BJ (cell line): Measurements from ENCODE around the gene SREK1. TPM values are rescaled to one million over a fixed set of nuclear protein-coding genes. Genes with fewer than 3 reads are reported as not detected.

ENCODE experiments used
- CTCF ChIA-PET: fragments of 350-600 bp; formaldehyde crosslinking; extraction: SDS; loops from one replicate; lab custom pipeline; 2021; ENCODE audit warnings: antibody characterized with exemption, inconsistent platforms; lab: Yijun Ruan, JAX
- POLR2A ChIA-PET: fragments of 300-600 bp; sonication (Branson Sonifier 250); formaldehyde crosslinking; extraction: SDS; loops from one replicate; lab custom pipeline; 2021; ENCODE audit warnings: antibody characterized with exemption; lab: Charles Lee
- DNase-seq: peaks from one replicate; pipeline ENCODE4 v3.0.0-alpha.2; 2011; ENCODE audit warnings: low read depth
- H3K27me3 ChIP-seq: 2 replicates; pipeline ENCODE4 v1.6.0; 2011; ENCODE audit warnings: low read length; ENCODE audit not compliant: control insufficient read depth, insufficient read depth
- H3K36me3 ChIP-seq: 2 replicates; pipeline ENCODE4 v1.5.1; 2011; ENCODE audit warnings: low read length; ENCODE audit not compliant: control insufficient read depth, insufficient read depth
- H3K4me3 ChIP-seq: 2 replicates; pipeline ENCODE4 v1.5.1; 2011; ENCODE audit warnings: low read depth, mild to moderate bottlenecking, control low read depth, low read length
- CTCF ChIP-seq: IDR thresholded peaks from 2 replicates; pipeline ENCODE4 v1.5.1; 2011; ENCODE audit warnings: low read depth, mild to moderate bottlenecking, control low read depth, inconsistent platforms, low read length, moderate library complexity; ENCODE audit not compliant: insufficient read depth
- polyA plus RNA-seq: library from polyadenylated mRNA; depleted of rRNA; stranded (reverse); fragments of >200 nt; gene quantifications from 2 replicates; pipeline ENCODE4 v1.2.3, GENCODE V29; 2011

SREK1 gene
- polyA plus RNA-seq, 1 experiment, result 34.1 TPM

- no peak for DNase-seq
- CTCF ChIA-PET, result interaction anchor here (0.6 to 1.5 kb wide), 3 partner anchors 15 to 21 kb away, joined by 3 to 4 read pairs (median 3); no protein-coding TSS in a partner anchor
- Histone ChIP-seq H3K27me3 (peaks cover 1% of the 10 kb centered on the region), H3K36me3 (no peaks in the 10 kb centered on the region), H3K4me3 (no peak overlapping the region)
- POLR2A ChIA-PET, result no interaction called here
- TF ChIP-seq CTCF, result no peak
Observed at GRCh38 chr5:66224773-66225553, 80.9 kb downstream of the SREK1 start.

- CTCF ChIA-PET, result no interaction called here
Observed at GRCh38 chr5:66230551-66230950, 86.5 kb downstream of the SREK1 start.

GRCh38 chr5:66231508-66231907 lies 87.4 kb downstream of the SREK1 start:
- Histone ChIP-seq H3K27me3 (no peaks in the 10 kb centered on the region; the same call in 1 of the 2 replicates), H3K4me3 (no peak overlapping the region), H3K36me3 (no peaks in the 10 kb centered on the region)
- CTCF ChIA-PET, result no interaction called here
- DNase-seq, result no peak
- POLR2A ChIA-PET, result no interaction called here
- no peak for TF ChIP-seq CTCF

More at GRCh38 chr5:66230551-66230950, 86.5 kb downstream of the SREK1 start:
- Histone ChIP-seq H3K27me3 (no peaks in the 10 kb centered on the region; the same call in 1 of the 2 replicates), H3K4me3 (no peak overlapping the region), H3K36me3 (no peaks in the 10 kb centered on the region)
- no peak for DNase-seq
- no peak for TF ChIP-seq CTCF
- POLR2A ChIA-PET, result no interaction called here

- no peak for DNase-seq
- Histone ChIP-seq H3K4me3 (no peak overlapping the region), H3K27me3 (no peaks in the 10 kb centered on the region; the same call in 1 of the 2 replicates), H3K36me3 (no peaks in the 10 kb centered on the region)
- no peak for TF ChIP-seq CTCF
- ChIA-PET CTCF (no interaction called here), POLR2A (no interaction called here)
Observed at GRCh38 chr5:66232275-66232674, 88.2 kb downstream of the SREK1 start.

GRCh38 chr5:66232706-66233445 lies 88.8 kb downstream of the SREK1 start:
- ChIA-PET POLR2A (no interaction called here), CTCF (no interaction called here)
- no peaks in the 10 kb centered on the region for H3K36me3 ChIP-seq
- TF ChIP-seq CTCF, result no peak
- H3K4me3 ChIP-seq, result no peak overlapping the region
- peaks cover 1% of the 10 kb centered on the region; the same call in 1 of the 2 replicates for H3K27me3 ChIP-seq
- DNase-seq, result no peak
